SU-DHL-6 (cell line): ENCODE data around the gene LRRC10B.

Source experiments
- H2AFZ ChIP-seq: fragments of 200-600 bp; sonication (generic); 2 replicates; pipeline ENCODE4 v1.6.1; 2014; ENCODE audit warnings: low read depth, mild to moderate bottlenecking, moderate library complexity, mixed read lengths, antibody characterized with exemption, low read length; ENCODE audit not compliant: severe bottlenecking
- H3F3A ChIP-seq: fragments of 200-600 bp; shearing (Covaris generic); 2 replicates; pipeline ENCODE4 v1.6.0; 2016; ENCODE audit warnings: antibody characterized with exemption, mild to moderate bottlenecking; ENCODE audit not compliant: insufficient read depth
- H3K27ac ChIP-seq: fragments of 200-600 bp; sonication (generic); 2 replicates; pipeline ENCODE4 v1.5.1; 2016; ENCODE audit warnings: low read depth, mild to moderate bottlenecking, low read length, moderate library complexity, mixed read lengths
- H3K27me3 ChIP-seq: fragments of 200-600 bp; sonication (generic), shearing (Covaris generic); 2 replicates; pipeline ENCODE4 v1.6.0; 2014; ENCODE audit warnings: mild to moderate bottlenecking, low read length
- H3K36me3 ChIP-seq: fragments of 200-600 bp; sonication (generic); 2 replicates; pipeline ENCODE4 v1.6.1; 2014; ENCODE audit warnings: mild to moderate bottlenecking, low read length, mixed read lengths
- H3K4me2 ChIP-seq: fragments of 300-600, 200-600 bp; shearing (Covaris generic), sonication (generic); 2 replicates; pipeline ENCODE4 v1.6.0; 2014; ENCODE audit warnings: low read length, low read depth, mild to moderate bottlenecking; ENCODE audit not compliant: poor library complexity, severe bottlenecking
- H3K4me3 ChIP-seq: fragments of 200-600 bp; sonication (generic); 2 replicates; pipeline ENCODE4 v1.5.1; 2014; ENCODE audit warnings: antibody characterized with exemption, low read length, mild to moderate bottlenecking, mixed read lengths; ENCODE audit not compliant: insufficient read depth, poor library complexity, severe bottlenecking
- H3K79me2 ChIP-seq: fragments of 200-600 bp; sonication (generic); 2 replicates; pipeline ENCODE4 v1.6.1; 2014; ENCODE audit warnings: mild to moderate bottlenecking, low read length, moderate library complexity; ENCODE audit not compliant: insufficient read depth
- H3K9ac ChIP-seq: fragments of 200-600 bp; sonication (generic); 2 replicates; pipeline ENCODE4 v1.7.0; 2014; ENCODE audit warnings: mild to moderate bottlenecking, low read length
- H3K9me2 ChIP-seq: fragments of 200-600 bp; sonication (generic); replicated peaks from 2 replicates; pipeline ENCODE4 v1.6.1; 2014; ENCODE audit warnings: low read length; ENCODE audit not compliant: insufficient read depth
- H3K9me3 ChIP-seq: fragments of 200-600 bp; sonication (generic); 2 replicates; pipeline ENCODE4 v1.6.1; 2014; ENCODE audit warnings: low read length, mixed read lengths; ENCODE audit not compliant: insufficient read depth
- H4K20me1 ChIP-seq: fragments of 200-600 bp; sonication (generic); 2 replicates; pipeline ENCODE4 v1.6.1; 2014; ENCODE audit warnings: low read depth, mild to moderate bottlenecking, antibody characterized with exemption, low read length, moderate library complexity, mixed read lengths
- EZH2phosphoT487 ChIP-seq: fragments of 200-600 bp; sonication (generic), shearing (Covaris generic); conservative IDR thresholded peaks from 2 replicates; pipeline ENCODE4 v1.6.1; 2018; ENCODE audit warnings: mild to moderate bottlenecking, antibody characterized with exemption, low read length, moderate library complexity, mixed read lengths
- TF ChIP-seq, protein P1 (sequence below): fragments of 200-600 bp; sonication (generic); IDR thresholded peaks from one replicate; pipeline ENCODE4 v1.5.1; 2017; ENCODE audit warnings: antibody characterized with exemption, mild to moderate bottlenecking, low read length, moderate library complexity; ENCODE audit not compliant: insufficient read depth, poor library complexity, severe bottlenecking

Gene LRRC10B

DNA sequence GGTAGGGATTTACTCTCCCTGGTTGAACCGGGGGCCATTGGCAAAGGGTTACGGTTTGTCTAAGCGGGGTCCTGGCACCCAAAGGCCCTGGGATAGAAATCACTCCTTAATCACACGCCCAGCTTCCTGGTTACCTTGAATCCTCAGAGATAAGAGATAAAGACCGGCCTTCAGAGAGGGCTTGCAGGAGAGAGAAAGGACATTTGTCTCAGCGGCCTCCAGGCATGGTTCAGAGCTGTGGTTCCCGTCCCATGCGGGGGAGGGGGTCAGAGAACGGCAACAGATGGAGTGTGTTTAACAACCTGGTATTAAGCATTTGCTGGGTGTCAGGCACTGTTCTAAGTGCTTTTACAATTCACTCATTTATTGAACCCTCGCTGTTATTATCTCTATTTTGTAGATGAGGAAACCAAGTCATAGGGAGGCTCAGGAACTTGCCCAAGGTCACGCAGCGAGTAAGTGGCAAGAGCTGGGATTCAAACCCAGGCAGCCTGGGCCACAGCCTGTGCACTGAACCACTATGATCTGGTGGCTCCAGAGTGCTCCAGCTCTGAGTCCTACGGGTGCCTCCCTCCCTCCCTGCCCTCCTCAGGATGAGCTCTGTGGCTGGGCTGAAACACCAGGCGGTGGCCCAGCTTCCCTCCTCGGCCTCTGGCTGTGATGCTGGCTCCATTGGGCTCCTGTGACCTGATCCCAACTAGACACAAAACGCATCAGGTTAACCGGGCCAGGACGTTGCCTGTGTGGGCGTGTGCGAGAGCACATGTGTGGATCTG is 18.6 kb downstream of the LRRC10B start:
- no peaks in the 10 kb centered on the region for H3K27me3 ChIP-seq
- H3K27ac ChIP-seq: no peak overlapping the region
- no peak for TF ChIP-seq EZH2phosphoT487
- H3F3A ChIP-seq: no peaks in the 10 kb centered on the region
- H2AFZ ChIP-seq: no peak overlapping the region
- no peaks in the 10 kb centered on the region for H3K36me3 ChIP-seq
- no peaks in the 10 kb centered on the region for H3K9me3 ChIP-seq
- no peaks in the 10 kb centered on the region for H4K20me1 ChIP-seq
- no peaks in the 10 kb centered on the region for H3K79me2 ChIP-seq
- H3K4me3 ChIP-seq: no peak overlapping the region
- H3K9me2 ChIP-seq: no peaks in the 10 kb centered on the region
- no peak overlapping the region for H3K9ac ChIP-seq
- no peak overlapping the region for H3K4me2 ChIP-seq

DNA sequence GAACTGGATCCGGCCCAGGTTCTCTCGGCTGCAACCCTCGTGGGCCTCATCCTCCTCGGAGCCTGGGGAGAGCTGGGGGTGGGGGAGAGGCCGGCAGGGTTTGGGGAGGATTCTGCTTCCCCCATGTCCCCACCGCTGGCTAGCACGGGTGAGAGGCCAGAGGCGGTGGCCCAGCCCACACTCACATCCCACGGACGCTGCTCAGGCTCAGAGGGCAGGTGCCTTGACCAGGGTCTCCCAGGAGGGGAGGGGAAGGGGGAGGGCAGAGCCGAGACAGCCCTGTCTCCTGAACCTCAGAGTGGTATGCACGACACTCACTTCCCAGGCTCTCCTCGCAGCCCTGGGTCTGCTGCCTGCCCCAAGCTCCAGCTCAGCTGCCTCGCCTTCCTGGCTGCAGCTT is 19.6 kb downstream of the LRRC10B start:
- Histone ChIP-seq H3K27ac (no peak overlapping the region), H3K79me2 (no peaks in the 10 kb centered on the region), H3K9me3 (no peaks in the 10 kb centered on the region), H3K36me3 (no peaks in the 10 kb centered on the region), H2AFZ (no peak overlapping the region), H3K4me2 (no peak overlapping the region), H3F3A (no peaks in the 10 kb centered on the region), H3K27me3 (no peaks in the 10 kb centered on the region), H4K20me1 (no peaks in the 10 kb centered on the region), H3K4me3 (no peak overlapping the region), H3K9me2 (no peaks in the 10 kb centered on the region), H3K9ac (no peak overlapping the region)
- TF ChIP-seq, protein P1, sequence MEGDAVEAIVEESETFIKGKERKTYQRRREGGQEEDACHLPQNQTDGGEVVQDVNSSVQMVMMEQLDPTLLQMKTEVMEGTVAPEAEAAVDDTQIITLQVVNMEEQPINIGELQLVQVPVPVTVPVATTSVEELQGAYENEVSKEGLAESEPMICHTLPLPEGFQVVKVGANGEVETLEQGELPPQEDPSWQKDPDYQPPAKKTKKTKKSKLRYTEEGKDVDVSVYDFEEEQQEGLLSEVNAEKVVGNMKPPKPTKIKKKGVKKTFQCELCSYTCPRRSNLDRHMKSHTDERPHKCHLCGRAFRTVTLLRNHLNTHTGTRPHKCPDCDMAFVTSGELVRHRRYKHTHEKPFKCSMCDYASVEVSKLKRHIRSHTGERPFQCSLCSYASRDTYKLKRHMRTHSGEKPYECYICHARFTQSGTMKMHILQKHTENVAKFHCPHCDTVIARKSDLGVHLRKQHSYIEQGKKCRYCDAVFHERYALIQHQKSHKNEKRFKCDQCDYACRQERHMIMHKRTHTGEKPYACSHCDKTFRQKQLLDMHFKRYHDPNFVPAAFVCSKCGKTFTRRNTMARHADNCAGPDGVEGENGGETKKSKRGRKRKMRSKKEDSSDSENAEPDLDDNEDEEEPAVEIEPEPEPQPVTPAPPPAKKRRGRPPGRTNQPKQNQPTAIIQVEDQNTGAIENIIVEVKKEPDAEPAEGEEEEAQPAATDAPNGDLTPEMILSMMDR: no peak
- no peak for TF ChIP-seq EZH2phosphoT487

GRCh38 chr11:61529537-61530225 is 21.1 kb downstream of the LRRC10B start:
- Histone ChIP-seq H3K4me2 (no peak overlapping the region), H3K79me2 (no peaks in the 10 kb centered on the region), H4K20me1 (no peaks in the 10 kb centered on the region), H3K27me3 (no peaks in the 10 kb centered on the region), H3K9ac (no peak overlapping the region), H2AFZ (no peak overlapping the region), H3K27ac (no peak overlapping the region), H3F3A (no peaks in the 10 kb centered on the region), H3K36me3 (no peaks in the 10 kb centered on the region), H3K9me2 (no peaks in the 10 kb centered on the region), H3K9me3 (no peaks in the 10 kb centered on the region), H3K4me3 (no peak overlapping the region)
- no peak for TF ChIP-seq EZH2phosphoT487
- TF ChIP-seq, protein P1: no peak

GRCh38 chr11:61531044-61531443 is 22.5 kb downstream of the LRRC10B start:
- Histone ChIP-seq H3K4me2 (no peak overlapping the region), H3K27me3 (no peaks in the 10 kb centered on the region), H3K27ac (no peak overlapping the region), H3F3A (no peaks in the 10 kb centered on the region), H3K9ac (no peak overlapping the region), H3K9me2 (no peaks in the 10 kb centered on the region), H3K4me3 (no peak overlapping the region), H3K36me3 (no peaks in the 10 kb centered on the region), H3K79me2 (no peaks in the 10 kb centered on the region), H3K9me3 (no peaks in the 10 kb centered on the region), H4K20me1 (no peaks in the 10 kb centered on the region), H2AFZ (no peak overlapping the region)
- no peak for TF ChIP-seq EZH2phosphoT487
- TF ChIP-seq, protein P1: no peak
